GM21423 (cell line): ENCODE results near the gene C20orf204.

Source experiments
- ATAC-seq: cut with Tn5 transposase; IDR thresholded peaks from one replicate; pipeline ENCODE4 v1.9.1; 2021; ENCODE audit warnings: mild to moderate bottlenecking, moderate library complexity; ENCODE audit not compliant: unreplicated experiment

Gene C20orf204

DNA sequence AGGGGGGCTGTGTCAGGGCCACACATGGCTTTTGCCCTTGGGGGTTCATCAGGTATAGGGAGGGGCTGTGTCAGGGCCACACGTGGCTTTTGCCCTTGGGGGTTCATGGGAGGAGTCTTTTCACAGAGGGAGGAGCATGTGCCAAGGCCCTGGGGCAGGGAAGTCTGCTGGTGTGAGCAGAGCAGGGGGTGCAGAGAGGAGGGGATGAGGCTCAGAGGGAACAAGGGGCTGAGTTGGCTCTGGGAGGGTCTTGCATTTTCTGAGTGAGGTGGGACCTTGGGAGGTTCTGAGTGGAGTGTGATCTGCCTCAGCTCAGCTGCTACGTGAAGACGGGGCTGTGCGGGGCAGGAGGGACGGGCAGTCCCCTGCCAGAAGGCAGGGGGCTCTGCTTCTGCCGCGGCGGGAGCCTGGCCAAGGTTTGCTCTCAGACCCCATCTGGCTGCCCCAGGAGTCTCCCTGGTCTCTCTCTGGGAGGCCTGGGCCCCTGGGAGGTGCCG lies 19.5 kb downstream of the C20orf204 start:
- ATAC-seq, result no peak

DNA sequence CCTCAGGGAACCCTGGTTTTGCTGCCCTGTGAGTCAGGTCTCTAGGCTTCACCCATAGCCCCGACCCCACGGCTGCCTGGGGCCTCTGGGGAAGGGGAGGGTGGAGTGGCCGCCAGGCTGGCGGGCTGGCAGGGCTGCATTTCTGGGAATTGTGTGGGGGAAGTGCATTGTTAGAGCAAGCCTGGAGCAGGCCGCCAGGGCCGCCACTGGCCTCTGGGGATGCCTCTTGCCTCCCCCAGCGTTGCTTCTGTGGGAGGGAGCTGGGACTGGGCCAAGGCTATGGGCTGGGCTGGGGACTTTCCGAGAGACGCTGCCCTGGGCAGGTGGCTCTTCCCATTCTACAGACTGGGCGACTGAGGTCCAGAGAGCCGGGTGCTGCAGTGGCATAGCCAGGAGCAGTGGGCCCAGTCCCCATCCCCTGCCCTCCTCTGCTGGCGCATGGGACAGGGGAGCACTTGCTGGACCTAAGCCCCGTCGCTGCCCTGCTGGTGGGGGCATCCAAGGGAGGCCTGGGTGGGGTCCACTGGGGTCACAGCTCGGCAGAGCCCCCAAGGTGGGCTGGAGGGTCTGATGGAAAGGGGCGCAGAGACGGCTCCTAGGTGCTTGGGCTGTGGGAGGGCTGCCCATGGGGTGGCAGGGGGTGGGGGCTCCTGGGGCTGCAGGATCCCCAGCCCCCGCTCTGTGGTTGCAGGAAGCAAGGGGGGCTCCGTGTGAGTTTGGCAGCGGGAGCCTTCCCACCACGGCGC lies 20.1 kb downstream of the C20orf204 start:
- ATAC-seq, result no peak

DNA sequence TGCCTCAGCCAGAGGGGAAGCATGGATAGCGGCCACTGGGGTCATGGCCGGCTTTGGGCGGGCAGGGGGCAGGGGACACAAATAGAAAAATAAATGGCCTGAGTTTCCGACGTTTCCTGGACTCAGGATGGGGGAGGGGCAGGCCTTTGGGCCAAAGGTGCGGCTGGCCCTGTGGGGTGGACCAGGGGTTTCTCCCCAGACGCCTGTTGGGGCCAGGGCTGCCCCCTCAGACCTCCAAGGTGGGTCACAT lies 20.6 kb downstream of the C20orf204 start:
- ATAC-seq, result no peak

DNA sequence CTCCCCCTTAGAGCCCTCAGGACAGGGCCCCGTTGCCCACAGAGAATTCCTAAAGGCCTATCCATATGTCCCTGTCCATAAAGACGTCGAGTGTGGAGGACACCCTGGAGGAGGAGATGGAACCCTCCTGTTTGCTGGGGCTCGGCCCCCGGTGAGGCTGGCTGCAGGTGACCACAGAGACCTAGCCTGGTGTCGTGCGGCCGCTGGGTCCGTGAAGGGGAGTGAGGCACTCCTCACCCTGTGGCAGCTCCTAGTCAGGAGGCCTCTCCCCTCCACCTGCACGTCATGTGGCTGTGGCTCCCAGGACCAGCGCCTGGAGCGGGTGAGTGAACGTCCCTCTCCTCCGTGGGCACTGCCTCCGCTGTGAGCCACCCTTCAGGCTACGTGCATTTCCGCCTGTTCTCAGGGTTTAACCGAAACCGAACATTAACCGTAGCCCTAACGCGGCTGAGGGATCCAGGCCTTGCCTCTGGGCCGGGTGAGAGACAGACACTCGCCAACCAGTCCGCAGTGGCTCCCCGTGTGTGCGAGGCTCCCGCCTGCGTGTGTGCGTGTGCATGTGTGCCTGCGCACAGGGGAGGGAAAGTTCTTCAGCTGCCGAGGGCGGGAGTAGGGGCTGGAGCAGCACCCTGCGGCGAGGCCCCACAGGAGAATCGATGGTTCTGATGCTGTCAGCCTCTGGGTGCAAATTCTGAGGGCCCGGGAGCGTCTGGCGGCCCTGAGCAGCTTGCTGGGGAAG lies 21.1 kb downstream of the C20orf204 start:
- ATAC-seq, result peak; percentile 8

DNA sequence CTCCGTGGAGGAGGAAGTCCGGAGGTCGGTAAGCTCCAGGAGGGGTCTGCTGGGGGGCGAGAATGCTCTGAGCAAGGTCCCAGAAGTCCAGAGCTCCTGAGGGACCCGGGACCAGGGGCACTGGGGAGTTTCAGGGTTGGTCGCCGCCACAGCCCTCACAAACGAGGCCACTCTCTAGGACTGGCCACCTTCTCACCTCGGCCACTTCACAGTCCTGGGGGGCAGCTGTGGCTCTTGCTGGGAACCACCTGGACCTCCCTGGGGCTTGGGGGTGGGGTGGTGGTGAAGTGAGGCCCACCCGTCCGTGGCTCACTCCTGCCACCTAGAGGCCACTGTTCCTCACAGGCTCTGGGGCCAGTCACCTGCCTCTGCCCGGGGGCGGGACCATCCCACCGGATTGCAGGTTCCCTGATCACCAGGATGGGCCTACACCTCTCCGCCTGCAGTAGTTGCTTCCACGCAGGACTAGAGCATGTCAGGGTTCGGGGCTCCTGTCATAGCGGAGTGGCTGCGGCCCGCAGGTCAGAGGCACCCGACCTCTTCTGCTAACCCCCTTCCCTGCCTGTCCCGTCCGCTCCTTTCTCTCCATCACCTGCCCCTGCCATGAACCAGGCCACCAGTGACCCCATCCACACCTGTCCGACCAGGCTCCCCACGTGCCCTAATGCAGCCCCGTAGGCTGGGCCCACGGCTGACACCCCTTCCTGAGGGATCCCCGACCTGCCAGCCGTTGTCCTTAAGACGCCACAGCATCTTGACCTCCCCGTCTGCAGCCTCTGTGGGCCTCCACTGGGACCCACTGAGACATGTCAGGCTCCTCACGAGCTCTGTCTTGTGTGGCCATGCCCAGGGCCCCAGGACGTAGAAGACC lies 21.9 kb downstream of the C20orf204 start:
- peak; percentile 40 for ATAC-seq

DNA sequence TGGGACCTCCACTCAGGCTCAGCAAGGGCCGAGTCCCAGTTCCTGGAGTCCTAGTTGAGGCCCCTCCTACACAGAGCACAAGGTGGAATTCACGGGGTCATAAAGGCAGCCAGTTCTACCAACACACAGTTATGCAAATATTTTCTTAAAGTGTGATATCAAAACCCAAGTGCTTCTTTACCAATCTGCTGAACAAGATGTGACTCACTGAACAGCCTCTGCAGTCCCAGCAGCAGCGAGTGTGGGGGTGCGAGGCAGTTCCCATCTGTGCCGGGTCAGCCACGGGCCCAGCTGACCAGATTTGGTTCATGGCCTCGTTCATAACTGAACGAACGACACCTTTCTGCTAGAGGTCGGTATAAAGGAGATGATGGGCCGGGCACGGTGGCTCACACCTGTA lies 22.6 kb downstream of the C20orf204 start:
- ATAC-seq, result no peak

DNA sequence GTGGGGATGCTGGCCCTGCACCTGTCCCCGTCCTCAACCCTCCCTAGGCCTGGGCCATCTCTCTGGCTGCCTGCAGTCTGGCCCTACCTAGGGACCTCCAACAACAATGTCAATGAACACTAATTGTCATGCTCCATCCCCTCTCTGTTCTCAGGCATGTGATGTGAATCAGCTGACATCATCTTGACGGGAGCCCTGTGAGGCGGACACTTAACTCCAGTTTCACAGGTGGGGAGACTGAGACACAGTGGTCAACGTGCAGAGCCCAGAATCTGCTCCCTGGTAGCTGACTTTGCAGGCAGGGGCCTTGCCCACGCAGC lies 26.3 kb downstream of the C20orf204 start:
- no peak for ATAC-seq

DNA sequence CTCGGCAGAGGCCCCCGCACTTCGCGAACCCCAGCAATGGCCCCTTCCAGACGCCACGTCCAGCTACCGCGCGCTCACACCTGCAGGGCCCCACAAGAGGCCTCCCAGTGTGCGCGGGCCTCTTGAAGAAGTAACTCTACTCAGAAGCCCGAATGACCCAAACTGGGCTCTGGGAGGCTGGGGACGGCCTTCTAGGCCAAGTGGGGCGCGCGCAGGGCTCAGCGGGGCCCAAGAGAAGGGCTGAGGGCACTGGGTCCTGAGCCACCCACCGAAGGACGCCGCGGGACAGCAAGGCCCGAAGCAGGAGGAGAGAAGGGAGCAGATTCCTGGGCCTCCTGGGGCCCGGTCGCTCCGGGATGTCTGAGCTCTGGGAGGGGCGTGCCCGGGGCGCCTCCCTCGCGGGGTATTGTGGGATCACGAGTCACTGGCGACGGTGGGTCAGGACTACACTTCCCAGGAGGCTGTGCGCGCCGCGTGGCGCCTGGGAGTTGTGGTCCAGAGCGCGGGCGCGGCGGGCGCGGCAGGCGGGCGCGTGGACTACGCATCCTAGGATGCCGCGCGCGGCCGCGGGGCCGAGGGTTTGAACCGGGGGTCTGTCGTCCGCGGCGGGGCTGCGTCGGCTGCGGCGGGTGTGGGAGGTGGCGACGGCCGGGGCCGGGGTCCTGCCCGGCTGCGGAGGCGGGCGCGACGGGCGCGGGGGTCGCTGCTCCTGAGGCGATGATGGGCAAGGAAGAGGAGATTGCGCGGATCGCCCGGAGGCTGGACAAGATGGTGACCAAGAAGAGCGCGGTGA lies 26.8 kb downstream of the C20orf204 start, which contains the start of gene TCEA2:
TCEA2 (plus strand) TSS at position 603 of the 793 bp plus-strand sequence; CDS start at position 718, 115 bp downstream.
- peak; percentile 64 for ATAC-seq

DNA sequence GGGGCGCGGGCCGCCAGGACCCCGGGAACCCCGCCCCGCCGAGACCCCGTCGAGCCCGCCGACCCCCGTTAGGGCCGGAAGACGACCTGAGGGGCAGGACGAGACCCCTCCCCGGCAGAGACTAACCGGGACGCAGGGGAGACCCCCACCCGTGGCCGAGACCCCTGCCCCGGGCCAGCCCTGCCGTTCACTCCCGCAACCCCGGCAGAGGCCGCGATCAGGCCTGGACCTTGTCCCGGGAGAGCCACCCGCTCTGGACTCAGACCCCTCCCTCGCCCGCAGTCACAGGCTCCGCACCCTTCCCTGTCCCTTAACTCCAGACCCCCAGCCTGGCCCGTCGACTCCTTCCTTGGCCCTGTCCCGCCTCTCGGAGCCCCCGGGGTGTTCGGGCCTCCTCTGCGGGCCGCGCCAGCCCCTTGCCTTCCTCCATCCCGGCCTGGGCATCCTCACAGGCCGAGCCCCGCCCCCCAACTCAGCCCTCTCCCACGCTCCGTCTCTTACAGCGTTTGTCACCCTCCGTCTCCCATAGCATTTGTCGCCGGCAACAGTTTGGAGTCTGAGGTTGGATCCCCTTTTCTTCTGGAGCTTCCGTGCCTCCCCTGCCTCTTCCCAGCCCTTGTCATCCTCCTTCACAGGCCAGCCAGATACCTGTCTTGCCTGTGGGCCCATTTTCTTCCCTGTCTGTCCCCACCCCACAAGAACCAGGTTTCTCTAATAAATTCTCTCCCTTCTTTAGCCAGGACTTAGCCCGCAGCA lies 27.6 kb downstream of the C20orf204 start:
- no peak for ATAC-seq

DNA sequence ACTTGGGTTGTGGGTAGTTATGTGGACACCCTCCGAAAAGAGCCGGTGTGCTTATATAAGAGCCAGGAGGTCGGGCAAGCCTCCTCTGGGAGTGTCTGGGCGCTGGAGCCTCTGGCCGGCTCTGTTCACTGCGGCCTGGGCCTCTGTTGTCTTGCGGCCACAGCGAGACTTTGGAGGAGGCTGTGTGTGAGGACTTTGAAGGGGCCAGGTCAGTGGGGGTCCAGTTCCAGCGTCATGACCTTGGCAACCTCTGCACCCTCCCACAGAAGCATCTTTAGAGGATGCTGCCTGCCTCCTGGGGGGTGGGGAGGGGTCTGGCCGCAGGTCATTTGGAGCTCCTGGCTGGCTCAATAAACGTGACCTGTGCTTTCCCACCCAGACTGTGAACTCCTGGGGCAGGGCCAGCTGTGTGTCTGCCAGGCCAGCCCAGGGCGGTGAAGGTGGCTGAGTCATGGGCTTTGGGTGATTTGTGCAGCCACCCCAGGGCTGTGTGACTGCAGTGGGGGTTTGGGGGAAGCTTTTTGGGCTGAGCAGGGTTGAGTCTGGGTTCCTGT lies 28.2 kb downstream of the C20orf204 start:
- no peak for ATAC-seq

DNA sequence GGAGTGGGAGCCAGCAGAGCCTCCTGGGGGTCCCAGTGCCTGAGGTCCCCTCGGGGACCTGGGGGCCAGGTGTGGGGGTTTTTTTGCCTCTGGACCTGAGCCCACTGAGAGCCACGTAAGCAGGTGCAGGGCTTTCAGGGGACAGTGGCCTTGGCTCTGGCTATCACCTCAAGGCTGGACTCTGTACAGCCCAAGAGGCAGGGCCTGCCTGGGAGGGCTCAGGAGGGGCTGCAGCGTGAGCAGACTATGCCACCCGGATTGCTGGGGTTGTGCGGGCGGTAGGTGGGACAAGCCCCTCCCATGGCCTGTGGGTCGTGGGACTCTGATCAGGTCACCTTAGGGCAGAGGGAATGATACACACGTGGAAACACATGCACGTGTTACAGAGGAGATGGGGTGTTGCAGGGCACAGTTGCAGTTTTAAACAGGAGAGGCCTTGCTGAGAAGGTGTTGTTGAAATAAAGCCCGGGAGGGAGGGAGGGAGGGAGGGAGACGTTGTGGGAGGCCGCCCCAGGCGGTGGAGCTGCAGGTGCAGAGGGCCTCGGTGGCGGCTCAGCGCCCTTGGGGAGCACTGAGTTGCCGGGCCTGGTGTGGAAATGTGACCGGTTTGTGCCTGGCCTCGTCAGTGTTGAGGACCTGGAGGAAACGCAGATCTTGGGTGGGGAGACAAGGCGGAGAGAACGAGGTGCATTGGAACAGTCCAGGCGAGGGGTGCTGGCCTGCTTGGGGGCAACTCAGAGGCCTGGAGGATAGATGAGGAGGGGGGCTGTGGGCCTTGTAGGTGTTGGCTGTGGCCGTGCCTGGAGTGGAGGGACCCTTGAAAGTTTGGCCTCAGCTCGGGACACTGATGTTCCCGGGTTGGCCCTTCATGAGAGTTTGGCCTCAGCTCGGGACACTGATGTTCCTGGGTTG lies 29.3 kb downstream of the C20orf204 start:
- no peak for ATAC-seq

DNA sequence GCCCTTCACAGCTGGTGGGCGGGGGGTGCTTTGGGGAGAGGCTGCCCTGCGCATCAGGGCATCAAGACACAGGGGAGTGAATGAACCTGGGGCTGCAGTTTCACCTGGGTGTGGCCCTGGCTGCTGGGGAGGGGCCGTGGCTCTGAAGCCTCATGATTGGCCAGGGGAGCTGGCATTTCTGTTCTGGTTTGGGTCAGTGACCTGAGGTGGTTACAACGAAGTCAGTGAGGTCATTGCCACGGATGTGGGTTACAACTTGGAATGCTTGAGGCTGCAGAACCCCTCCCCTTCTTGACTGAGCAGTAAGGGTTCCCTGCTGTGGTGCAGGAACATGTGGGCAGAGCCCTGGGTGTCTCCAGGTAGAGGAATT lies 30.0 kb downstream of the C20orf204 start:
- peak; percentile 51 for ATAC-seq

DNA sequence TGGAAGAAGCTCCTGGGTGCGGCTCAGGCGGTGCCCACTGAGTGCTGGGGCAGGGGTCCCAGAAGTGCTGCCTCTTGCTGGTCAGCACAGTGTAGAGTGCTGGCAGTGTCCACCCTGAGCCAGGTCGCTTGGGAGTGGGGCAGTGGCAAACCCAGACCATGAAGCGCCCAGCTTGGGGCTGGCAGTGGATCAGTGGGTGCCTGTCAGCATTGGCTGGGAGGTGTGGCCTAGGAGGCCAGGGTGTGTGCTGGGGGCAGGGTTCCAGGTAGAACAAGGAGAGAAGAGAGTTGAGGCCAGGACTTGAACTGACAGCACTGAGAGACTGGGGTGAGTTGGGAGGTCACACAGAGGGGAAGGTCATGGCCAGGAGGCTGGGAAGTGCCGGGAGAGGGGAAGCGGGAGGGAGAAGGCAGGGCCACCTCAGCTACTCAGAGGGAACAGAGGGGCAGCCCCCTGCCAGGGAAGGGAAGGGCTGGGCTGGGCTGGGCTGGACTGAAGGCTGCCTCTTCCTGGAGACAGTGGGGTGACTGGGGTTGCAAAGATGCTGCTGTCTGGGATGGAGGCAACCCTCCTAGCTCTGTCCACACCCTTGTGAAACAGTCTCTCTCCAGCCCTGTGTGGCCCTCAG lies 31.1 kb downstream of the C20orf204 start:
- ATAC-seq, result no peak

DNA sequence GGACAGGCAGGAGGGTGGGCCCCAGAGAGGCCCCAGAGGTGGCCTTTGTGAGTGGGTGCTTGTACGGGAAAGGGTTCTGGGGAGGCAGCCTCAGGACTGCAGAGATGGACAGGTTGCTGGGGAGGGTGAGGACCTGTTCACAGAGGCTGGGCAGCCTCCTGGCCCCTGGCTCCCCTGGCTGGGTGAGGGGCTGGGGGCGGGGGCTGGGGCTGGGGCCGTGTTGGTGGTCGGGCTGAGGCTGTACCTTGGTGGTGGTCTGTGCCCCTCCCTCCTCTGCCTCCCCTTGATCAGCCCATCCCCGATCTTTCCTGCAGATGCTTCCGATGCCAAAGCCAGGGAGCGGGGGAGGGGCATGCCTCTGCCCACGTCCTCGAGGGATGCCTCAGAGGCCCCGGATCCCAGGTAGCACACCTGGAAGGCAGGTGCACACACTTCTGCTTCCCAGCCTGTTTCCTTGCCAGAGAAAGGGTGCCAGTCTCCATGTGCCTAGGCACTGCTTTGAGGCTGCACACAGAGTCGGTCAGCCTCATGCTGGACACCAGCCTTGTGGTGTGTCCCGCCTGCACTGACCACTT lies 31.8 kb downstream of the C20orf204 start:
- ATAC-seq, result no peak

DNA sequence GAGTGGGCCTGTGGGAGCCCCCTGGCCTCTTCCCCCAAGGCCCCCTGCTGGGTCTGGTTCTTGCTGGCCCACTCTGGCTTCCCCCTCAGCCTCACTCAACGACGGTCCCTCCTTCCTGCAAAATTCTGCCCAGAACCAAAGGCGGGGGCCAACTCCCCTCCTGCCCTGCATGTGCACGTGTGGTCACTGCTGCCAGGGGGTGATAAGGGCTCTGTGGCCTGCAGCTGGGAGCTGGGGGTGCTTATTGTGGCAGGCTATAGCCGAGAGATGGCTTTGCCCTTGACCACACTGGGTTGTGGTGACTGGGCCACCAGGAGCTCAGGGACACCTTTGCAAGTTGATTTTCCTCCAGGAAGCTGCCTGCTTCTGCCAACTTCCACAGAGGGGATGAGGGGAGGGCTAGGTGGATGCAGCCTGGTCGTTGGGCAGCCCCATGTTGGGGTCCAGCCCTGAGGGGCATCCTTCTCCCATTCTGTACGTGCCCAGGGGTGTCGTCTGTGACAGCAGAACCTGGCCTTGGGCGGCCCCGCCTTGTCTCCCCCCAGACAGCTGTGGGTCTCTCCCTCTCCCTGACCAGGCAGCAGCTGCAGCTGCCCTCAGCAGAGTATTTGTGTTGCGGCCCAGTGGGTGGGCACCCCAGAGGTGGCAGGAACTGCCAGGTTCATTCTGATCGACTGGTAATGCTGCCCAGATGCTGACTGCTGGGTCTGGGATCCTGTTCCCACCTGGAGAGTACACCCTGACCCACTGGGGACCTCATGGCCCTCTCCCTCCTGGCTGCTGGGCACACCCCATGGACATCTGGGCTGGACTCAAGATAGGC lies 32.6 kb downstream of the C20orf204 start:
- ATAC-seq, result no peak

DNA sequence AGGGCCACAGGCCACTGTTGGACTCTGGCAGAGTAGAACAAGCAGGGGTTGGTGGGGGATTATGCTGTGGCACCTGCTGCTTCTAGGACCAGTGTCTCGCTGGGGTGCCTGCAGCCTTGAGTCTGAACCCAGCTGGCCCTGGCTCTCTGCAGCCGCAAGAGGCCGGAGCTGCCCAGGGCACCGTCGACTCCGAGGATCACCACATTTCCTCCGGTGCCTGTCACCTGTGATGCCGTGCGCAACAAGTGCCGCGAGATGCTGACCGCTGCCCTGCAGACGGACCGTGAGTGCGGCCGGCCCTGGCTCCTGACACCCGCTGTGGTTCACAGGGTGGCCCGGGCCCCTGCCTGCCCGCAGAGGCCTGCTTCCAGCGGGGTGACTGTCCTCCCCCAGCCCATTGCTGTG lies 33.2 kb downstream of the C20orf204 start:
- ATAC-seq, result no peak

DNA sequence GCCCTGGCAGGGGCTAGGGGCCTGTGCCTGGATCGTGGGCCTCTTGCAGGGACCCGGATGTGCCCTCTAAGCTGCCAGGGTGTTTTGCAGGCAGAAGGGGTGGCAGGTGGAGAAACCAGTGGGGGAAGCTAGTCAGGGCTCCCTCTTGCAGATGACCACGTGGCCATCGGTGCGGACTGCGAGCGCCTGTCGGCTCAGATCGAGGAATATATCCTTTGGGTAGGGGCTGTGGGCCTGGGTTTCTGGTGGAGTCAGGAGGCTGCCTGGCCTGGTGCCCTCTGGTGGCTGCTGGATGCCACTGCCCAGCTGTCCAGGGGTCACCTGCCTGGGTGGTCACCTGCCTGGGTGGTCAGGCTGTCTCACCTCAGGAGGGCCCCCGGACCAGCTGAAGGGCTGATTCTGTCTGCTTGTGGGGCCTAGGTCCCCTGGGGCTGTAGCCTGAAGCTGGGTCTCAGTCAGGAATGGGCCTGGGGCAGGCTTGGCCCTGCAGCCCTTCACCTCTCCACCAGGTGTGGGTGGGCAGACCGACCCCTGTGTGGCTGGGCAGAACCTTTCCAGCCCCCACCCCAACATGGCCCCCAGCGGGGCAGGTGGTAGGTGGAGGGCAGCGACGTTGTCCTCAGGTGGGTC lies 33.7 kb downstream of the C20orf204 start:
- no peak for ATAC-seq
